HG03378 (cell line): ENCODE data around the gene NFE2L2.
"Not testable (repeated sequence)": the region's sequence is repeated elsewhere in the genome, so short reads cannot be mapped to it uniquely, and the experiment has no call there.

ENCODE experiments used
- ATAC-seq: cut with Tn5 transposase; IDR thresholded peaks from one replicate; pipeline ENCODE4 v1.9.1; 2021; ENCODE audit warnings: mild to moderate bottlenecking, moderate library complexity; ENCODE audit not compliant: unreplicated experiment

Gene NFE2L2

DNA sequence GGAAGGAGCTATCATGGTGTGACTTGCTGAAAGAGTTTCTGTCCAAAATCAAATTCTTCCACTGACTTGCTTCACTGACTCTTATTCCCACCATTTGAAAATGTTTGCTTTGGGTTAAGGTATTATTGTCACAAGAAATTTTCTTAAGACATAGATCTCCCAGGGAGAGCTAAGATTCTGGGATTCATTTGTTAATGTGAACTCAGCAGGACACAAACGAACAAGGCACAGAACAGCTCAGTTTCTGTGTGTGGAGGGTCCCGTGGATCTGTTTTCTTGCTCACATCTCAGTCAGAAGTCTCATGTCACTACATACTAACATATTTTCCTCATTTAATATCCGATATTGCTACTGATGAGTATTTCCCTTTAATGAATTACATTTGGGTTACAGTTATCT is 60.1 kb downstream of the NFE2L2 start:
- no peak for ATAC-seq

DNA sequence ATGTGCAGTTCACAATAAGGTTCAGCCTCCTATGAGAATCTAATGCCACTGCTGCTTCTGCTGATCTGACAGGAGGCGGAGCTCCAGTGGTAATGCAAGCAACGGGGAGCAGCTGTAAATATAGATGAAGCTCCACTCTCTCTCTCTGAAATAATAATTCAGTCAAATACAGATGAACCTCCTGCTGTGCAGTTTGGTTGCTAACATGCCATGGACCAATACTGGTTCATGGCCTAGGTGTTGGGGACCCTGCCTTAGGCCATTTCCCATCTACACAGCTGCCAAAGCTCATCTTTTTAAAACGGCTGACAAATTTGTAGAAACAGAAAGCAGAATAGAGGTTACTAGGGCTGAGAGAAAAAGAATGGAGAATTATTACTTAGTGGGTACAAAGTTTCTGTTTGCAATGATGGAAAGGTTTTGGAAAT is 62.6 kb downstream of the NFE2L2 start:
- ATAC-seq, result no peak

DNA sequence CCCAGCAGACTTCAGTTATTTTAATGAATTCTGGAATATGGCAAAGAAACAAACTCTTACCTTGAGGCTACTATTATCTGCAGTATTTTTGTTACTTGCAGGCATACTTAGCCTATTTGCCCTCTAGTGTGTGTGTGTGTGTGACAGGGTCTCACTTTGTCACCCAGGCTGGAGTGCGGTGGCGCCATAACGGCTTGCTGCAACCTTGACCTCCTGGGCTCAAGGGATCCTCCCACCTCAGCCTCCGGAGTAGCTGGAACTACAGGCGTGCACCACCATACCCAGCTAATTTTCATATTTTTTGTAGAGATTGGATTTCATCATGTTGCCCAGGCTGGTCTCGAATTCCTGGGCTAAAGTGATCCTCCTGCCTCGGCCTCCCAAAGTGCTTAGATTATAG is 64.1 kb downstream of the NFE2L2 start:
- not testable (repeated sequence) for ATAC-seq

DNA sequence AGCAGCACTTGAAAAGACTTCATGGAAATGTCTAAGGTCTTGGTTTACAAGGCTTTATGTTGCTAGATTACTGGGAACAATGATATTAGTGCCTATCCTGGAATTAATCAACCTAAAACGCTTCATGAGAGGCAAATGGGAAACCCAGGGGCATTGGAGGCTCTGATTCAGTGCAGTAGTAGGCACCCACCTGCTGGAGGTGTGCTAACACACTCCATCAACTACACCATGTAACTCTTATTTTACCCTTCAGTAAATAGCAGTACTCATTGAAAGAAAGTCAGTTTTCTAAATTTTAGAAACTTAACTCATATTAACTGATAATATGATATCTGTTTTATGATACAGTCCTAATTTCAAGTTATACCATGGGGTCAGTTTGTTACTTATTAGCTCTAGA is 69.3 kb downstream of the NFE2L2 start:
- ATAC-seq, result no peak

DNA sequence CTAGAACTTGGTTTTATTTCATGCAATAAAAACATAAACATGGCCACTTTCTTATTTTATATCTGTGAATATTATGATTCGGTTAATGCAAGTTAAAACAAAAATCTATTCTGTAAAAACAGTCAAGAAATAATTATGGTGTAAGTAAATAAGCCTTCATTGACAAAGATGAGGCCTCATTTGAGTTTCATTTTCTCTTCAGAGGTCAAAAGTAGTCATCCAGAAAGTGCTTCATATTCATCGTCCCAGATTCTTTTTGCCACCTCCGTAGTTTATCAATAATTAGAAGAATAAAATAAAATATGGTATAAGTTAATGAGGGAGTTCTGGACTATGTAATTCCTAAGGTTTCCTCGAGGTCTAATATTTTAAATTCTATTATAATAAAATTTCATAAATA is 71.3 kb downstream of the NFE2L2 start:
- no peak for ATAC-seq

DNA sequence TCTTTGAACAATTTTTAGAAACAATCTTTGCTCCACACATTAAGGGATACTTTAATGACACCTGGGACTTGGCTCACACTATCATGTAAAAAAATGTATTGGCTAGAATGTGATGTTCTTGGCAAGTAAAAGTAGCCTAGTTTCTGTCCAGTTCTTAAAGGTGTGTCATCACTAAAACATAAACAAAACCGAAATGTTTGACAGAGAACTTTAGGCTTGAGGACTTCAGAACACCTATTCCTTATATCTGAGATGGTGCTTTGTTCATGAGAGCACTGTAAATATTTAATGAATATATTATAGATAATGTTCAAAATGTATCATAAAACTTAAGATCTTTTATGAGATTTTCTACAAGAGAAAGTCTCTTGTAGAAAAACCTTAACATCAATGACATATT is 71.7 kb downstream of the NFE2L2 start:
- ATAC-seq, result no peak

DNA sequence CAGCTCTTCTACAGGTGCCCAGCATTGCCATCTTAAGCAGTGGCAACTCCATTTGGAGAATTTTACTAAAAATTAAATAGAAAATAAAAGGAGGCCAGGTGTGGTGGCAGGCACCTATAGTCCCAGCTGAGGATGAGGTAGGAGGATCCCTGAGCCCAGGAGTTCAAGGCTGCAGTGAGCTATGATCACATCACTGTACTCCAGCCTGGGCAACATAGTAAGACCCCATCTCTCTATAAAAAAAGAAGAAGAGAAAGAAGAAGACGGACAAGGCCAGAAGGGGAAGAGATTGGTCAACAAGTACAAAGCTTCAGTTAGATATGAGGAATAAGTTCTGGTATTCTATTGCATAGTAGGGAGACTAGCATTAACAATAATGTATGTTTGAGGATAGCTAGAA is 73.6 kb downstream of the NFE2L2 start:
- no peak for ATAC-seq

DNA sequence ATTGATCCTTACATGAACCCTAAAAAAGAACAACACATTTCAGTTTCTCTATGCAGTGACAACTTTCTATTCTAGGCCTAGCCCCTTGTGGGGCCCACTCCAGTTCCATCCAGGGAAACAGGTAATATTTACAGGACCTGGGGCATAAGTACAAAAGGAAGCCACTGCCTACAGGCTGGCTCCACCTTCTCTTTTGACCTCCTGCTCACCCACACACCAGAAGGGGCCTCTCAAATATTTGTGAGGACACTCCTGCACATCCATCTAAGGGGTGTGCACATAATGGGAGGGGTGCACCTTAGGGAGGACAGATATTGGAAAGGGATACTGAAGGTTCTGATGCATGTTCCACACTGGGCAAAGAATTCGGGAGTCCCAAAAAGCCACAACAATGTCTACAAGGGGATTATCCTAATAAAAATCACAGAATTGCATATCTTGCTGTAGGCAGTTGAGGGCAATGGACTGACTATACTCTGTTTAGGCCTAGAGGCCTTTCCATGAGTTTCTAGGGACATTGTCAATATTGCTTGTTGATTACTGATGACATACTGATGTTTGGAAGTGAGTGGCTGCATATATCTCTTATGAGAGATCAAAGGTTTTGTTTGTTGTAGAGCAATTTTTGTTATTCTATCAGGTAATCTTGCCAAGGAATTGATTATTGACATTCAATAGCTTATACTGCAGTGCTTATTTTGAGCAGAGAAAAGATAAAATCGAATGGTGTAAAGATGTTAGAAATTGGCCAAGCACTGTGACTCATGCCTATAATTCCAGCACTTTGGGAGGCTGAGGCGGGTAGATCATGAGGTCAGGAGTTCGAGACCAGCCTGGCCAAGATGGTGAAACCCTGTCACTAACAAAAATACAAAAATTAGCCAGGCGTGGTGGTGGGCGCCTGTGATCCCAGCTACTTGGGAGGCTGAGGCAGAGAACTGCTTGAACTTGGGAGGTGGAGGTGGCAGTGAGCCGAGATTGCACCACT is 75.8 kb downstream of the NFE2L2 start:
- no peak for ATAC-seq

DNA sequence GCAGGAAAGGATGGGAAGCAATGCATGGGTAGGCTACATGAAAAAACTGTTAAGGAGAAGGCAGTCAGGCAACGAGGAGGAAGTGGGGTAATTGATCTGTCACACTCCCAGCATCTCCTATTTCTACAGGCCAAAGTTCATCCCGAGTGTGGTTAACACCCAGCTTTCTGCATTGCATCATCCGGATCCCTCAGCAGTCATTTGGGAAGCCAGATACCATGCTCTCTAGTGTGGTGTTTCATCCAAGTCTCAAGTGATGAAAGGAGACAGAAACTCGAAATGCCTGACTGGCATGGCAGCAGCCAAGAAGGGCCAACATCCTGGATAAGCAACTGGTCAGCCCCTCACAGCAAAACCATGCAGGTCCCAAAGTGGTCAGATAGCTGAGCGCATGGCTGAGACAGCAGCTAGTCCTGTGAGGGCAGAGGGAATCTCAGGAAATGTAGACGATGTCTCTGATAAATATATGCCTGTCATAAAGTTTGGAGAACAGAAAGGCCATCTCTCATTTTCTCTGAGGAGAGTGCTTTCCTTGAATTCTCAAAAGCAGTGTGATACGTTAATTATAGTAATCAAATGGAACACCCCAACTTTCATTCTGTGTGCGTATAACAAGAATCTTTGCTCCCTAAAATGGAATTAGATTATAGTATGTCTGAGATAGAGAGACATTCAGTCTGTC is 76.8 kb downstream of the NFE2L2 start:
- no peak for ATAC-seq

DNA sequence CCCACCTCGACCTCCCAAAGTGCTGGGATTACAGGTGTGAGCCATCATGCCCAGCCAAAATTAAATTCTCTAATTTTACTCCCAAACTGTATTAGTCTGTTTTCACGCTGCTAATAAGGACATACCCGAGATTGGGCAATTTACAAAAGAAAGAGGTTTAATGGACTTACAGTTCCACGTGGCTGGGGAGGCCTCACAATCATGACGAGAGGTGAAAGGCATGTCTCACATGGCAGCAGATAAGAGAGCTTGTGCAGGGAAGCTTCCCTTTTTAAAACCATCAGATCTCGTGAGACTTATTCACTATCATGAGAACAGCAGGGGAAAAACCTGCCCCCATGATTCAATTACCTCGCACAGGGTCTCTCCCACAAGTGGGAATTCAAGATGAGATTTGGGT is 78.5 kb downstream of the NFE2L2 start:
- not testable (repeated sequence) for ATAC-seq

DNA sequence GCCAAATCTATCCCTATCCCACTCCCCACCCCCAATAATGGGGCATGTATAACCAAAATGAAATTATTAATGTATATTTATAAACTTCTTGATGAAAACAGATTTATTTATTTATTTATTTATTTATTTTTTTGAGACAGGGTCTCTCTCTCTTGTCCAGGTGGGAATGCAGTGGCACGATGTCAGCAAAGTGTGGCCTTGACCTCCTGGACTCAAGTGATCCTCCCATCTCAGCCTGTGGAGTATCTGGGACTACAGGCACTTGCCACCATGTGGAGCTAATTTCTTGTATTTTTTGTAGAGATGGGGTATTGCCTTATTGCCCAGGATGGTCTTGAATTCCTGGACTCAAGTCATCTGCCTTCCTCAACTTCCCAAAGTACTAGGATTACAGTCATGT is 79.9 kb downstream of the NFE2L2 start:
- no peak for ATAC-seq

DNA sequence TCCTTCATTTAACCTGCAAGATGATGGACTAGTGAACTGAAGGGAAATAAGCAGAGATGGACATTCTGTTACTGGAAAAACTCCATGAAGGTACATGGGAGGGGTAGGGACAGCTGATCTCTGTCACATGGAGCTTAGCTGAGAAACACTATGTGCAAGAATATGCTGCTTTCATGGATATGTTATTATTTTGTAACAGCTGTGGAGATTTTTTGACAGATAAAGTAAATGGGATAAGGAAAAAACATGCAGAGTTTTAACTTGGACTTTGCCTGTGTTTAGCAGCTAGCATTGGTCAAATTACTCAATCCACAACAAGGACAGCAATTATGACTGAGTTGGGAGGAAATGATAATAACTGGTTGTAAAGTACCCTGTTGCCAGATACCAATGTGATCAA is 80.7 kb downstream of the NFE2L2 start:
- ATAC-seq, result no peak
